ENCODE data around the gene KSR1. TPM values are rescaled to one million over a fixed set of nuclear protein-coding genes. Genes with fewer than 3 reads are reported as not detected.

The KSR1 gene
- total and polyA plus RNA-seq, 2 of the 8 experiments (the other 6 are each of a cell fraction or from before 2014, with no cell fraction given) = 14.1 to 34.7 TPM

- ChIA-PET CTCF (ENCODE audit: partially characterized antibody) (interaction anchor here (1.3 to 2.1 kb wide), 6 partner anchors 11 to 133 kb away, joined by 3 to 12 read pairs (median 4); no protein-coding TSS in a partner anchor), POLR2A (ENCODE audit: partially characterized antibody) (no interaction called here)
- TF ChIP-seq MAFK (IDR thresholded peaks at IDR 0.05; ENCODE audit: low read depth, low read length) = no peak
- TF ChIP-seq CTBP2 (IDR thresholded peaks at IDR 0.05; ENCODE audit: borderline replicate concordance, insufficient read depth, insufficient read length, low read length) = no peak
- TF ChIP-seq POLR2AphosphoS5 (IDR thresholded peaks at IDR 0.05; ENCODE audit: low read depth, low read length) = no peak
- no peak for TF ChIP-seq ATF2 (IDR thresholded peaks at IDR 0.05; ENCODE audit: low read length)
- TF ChIP-seq BACH1 (IDR thresholded peaks at IDR 0.05; ENCODE audit: low read length) = no peak
- TF ChIP-seq SP1 (IDR thresholded peaks at IDR 0.05; ENCODE audit: low read depth, low read length) = no peak
- TF ChIP-seq NRF1 (IDR thresholded peaks at IDR 0.05; ENCODE audit: low read depth, low read length) = no peak
- TF ChIP-seq SP4 (IDR thresholded peaks at IDR 0.05; ENCODE audit: low read length) = no peak
- no peak for TF ChIP-seq RAD21 (IDR thresholded peaks at IDR 0.05 in 1 of 2, conservative IDR thresholded peaks at IDR 0.05 in 1 of 2; ENCODE audit: low read depth in 2 of 2, low read length in 2 of 2)
- TF ChIP-seq SIX5 (IDR thresholded peaks at IDR 0.05; ENCODE audit: low read depth, low read length) = no peak
- Histone ChIP-seq H3K9me3 (ENCODE audit: insufficient read depth in 2 of 2, low read depth in 1 of 2, low read length in 1 of 2) (no peaks in the 10 kb centered on the region), H3K56ac (replicated peaks; ENCODE audit: insufficient read length, low read depth, low read length) (no peak overlapping the region), H3K79me1 (ENCODE audit: low read depth, low read length) (peaks cover 18% of the 10 kb centered on the region), H4K91ac (replicated peaks; ENCODE audit: insufficient read length, low read length) (no peak overlapping the region), H2BK120ac (replicated peaks; ENCODE audit: low read depth, low read length) (no peak overlapping the region), H2AFZ (ENCODE audit: low read length) (no peak overlapping the region), H3K14ac (ENCODE audit: insufficient read length) (no peak overlapping the region), H2BK20ac (ENCODE audit: low read length) (no peak overlapping the region), H3K4me2 (ENCODE audit: insufficient read depth in 1 of 2, low read depth in 2 of 2, low read length in 2 of 2) (no peak overlapping the region), H2AK5ac (ENCODE audit: low read depth, low read length) (peak overlapping the region; percentile 39; the same call in 1 of the 2 replicates), H4K8ac (ENCODE audit: extremely low read depth, insufficient read depth, low read length) (no peak overlapping the region), H3K23ac (ENCODE audit: insufficient read length) (no peak overlapping the region), H3K9ac (replicated peaks in 1 of 4; ENCODE audit: extremely low read depth in 1 of 4, low read depth in 3 of 4, low read length in 3 of 4) (no peak overlapping the region), H3K4ac (replicated peaks; ENCODE audit: insufficient read length, low read depth, low read length) (no peak overlapping the region), H4K20me1 (replicated peaks in 1 of 2; ENCODE audit: control insufficient read depth in 1 of 2, insufficient read depth in 2 of 2, low read length in 2 of 2) (peaks cover 0 to 1% of the 10 kb centered on the region in 2 experiments), H3K4me3 (ENCODE audit: extremely low read depth in 1 of 4, insufficient read depth in 2 of 4, low read depth in 3 of 4, low read length in 4 of 4) (no peak overlapping the region), H2BK12ac (ENCODE audit: low read depth, low read length) (0 out of 2 replicates have a peak overlapping the region, but pooled peaks have one; percentile 55), H3K27me3 (replicated peaks in 1 of 4; ENCODE audit: control insufficient read depth in 3 of 4, extremely low read depth in 1 of 4, insufficient read depth in 3 of 4, low read length in 3 of 4) (no peaks in the 10 kb centered on the region), H2BK15ac (ENCODE audit: low read length) (no peak overlapping the region), H4K5ac (ENCODE audit: insufficient read length, low read depth, low read length) (no peak overlapping the region), H3K23me2 (ENCODE audit: low read depth, low read length) (no peaks in the 10 kb centered on the region), H3K27ac (ENCODE audit: low read depth, low read length) (no peak overlapping the region), H3K36me3 (ENCODE audit: control insufficient read depth in 2 of 4, insufficient read depth in 4 of 4, low read length in 3 of 4) (no peaks in the 10 kb centered on the region), H3K79me2 (ENCODE audit: control insufficient read depth in 1 of 2, insufficient read depth in 2 of 2, low read length in 2 of 2) (peaks cover 0 to 78% of the 10 kb centered on the region in 2 experiments; a peak in 3 of 4 replicates), H3K4me1 (replicated peaks in 1 of 4; ENCODE audit: control insufficient read depth in 3 of 4, insufficient read depth in 4 of 4, low read length in 3 of 4) (peaks cover 16 to 31% (median 24%) of the 10 kb centered on the region in 4 experiments), H3K18ac (ENCODE audit: extremely low read depth, low read length) (no peak overlapping the region), H2BK5ac (ENCODE audit: low read depth, low read length) (no peak overlapping the region; the same call in 1 of the 2 replicates)
- DNase-seq (ENCODE audit: low read depth in 1 of 2, low spot score in 2 of 2) (no peak), FAIRE-seq (no peak)
- WGBS, 2 experiments (ENCODE audit: extremely low coverage in 1 of 2, insufficient coverage in 1 of 2, insufficient read length in 1 of 2, insufficient replicate concordance in 2 of 2, low coverage in 1 of 2, low lambda C conversion rate in 2 of 2, missing lambda C conversion rate in 1 of 2) = 77% methylated on average over 7 of the region's 7 CpGs; no CpG with 5 or more reads in 1 of the 2 experiments
Observed at GRCh38 chr17:27469256-27469655, 13.0 kb downstream of the KSR1 start.

Measured in H1 (cell line).